ENCODE results near the gene NDUFS3.
"Not testable (repeated sequence)": the region's sequence is repeated elsewhere in the genome, so short reads cannot be mapped to it uniquely, and the experiment has no call there.

GRCh38 chr11:47564366-47564765 is 14.5 kb upstream of the NDUFS3 start:
- TF ChIP-seq CTCF (conservative IDR thresholded peaks at IDR 0.05; ENCODE audit: low read depth in 2 of 2); CREB1 (CRISPR knock-in tag; IDR thresholded peaks at IDR 0.05; ENCODE audit: low read depth); POLR2AphosphoS5 (IDR thresholded peaks at IDR 0.05; ENCODE audit: low read depth): not testable (repeated sequence)

Data from GM23338 (cell line).